Measurements from ENCODE around the gene IDH2. TPM values are rescaled to one million over a fixed set of nuclear protein-coding genes. Genes with fewer than 3 reads are reported as not detected.

IDH2 gene
- total RNA-seq, 2 experiments from 2014 or later: 332 to 349 TPM

DNA sequence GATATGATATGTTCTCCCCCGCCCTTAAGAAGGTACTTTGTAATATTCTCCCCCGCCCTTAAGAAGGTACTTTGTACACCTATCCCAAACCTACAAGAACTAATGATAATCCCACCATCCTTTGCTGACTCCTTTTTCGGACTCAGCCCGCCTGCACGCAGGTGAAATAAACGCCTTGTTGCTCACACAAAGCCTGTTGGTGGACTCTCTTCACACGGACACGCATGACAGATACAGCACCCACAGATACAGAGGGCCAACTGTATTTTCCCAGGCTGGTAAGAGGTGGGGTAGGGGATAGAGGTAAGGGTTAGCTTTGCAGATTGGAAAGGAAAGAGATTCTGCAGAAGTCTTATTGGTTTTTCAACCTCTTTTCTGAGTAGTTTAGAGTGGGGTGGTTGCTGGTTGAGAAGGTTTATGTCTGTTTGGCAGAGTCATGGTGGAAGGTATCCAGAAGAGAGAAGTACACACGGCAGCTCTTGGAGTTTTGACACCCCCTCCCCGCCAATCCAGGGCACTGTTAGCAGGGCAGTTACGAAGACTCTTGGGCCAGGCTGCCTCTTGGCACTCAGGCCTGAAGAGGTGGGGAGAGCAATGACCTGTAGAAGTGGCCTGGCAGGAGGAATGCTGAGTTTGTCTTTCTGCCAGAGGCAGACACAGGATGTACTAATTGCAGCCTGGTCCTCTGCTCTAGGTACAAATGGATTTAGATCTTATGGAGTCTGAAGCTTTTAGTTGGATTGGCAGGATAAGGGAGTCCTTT lies 36.0 kb upstream of the IDH2 start:
- Mint-ChIP-seq H3K27ac (no peak overlapping the region), H3K9me3 (peaks cover 18% of the 10 kb centered on the region), H3K4me1 (peaks cover 39% of the 10 kb centered on the region), H3K27me3 (peaks cover 12% of the 10 kb centered on the region), H3K36me3 (ENCODE audit: low read depth) (peaks cover 9% of the 10 kb centered on the region), H3K4me3 (no peak overlapping the region)
- DNase-seq: no peak
- ChIA-PET POLR2A (interaction anchor here (0.6 kb wide), 1 partner anchor 24 kb away, joined by 4 read pairs; no protein-coding TSS in a partner anchor), CTCF (interaction anchor here (1.6 kb wide), 1 partner anchor 14 kb away, joined by 4 read pairs; no protein-coding TSS in a partner anchor)

DNA sequence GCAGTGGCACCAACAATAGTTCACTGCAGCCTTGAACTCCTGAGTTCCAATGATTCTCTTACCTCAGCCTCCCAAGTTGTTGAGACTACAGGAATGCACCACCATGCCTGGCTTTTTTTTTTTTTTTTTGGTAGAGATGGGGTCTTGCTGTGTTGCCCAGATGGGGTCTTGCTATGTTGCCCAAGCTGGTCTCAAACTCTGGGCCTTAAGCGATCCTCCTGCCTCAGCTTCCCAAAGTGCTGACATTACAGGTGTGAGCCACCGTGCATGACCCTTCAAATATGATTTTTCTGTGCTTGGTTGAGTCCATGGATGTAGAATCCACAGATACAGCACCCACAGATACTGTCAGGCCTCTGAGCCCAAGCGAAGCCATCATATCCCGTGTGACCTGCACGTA lies 30.2 kb upstream of the IDH2 start:
- Mint-ChIP-seq H3K4me1 (no peaks in the 10 kb centered on the region), H3K27me3 (peaks cover 16% of the 10 kb centered on the region), H3K36me3 (ENCODE audit: low read depth) (no peaks in the 10 kb centered on the region), H3K9me3 (no peaks in the 10 kb centered on the region), H3K27ac (no peak overlapping the region), H3K4me3 (no peak overlapping the region)
- POLR2A ChIA-PET: no interaction called here
- CTCF ChIA-PET: no interaction called here
- DNase-seq: no peak

DNA sequence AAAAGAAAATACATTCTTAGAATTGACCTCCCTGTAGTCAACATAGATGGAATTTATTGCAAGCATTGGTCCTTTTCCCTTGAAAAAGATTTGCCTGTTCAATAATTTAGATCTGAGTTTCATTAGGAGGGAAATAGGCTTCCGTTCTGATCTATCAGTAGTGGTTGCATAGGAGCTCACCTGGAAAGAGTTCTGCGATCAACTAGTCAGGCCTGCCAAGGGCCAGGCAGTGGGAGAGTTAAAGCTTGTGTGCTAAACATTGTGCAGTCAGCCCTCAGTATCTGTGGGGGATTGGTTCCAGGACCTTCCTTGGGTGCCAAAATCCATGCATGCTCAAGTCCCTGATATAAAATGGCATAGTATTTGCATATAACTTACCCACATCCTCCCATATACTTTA lies 29.6 kb upstream of the IDH2 start:
- Mint-ChIP-seq H3K4me3 (no peak overlapping the region), H3K9me3 (no peaks in the 10 kb centered on the region), H3K36me3 (ENCODE audit: low read depth) (no peaks in the 10 kb centered on the region), H3K4me1 (no peaks in the 10 kb centered on the region), H3K27me3 (peaks cover 16% of the 10 kb centered on the region), H3K27ac (no peak overlapping the region)
- POLR2A ChIA-PET: no interaction called here
- DNase-seq: no peak
- CTCF ChIA-PET: no interaction called here

DNA sequence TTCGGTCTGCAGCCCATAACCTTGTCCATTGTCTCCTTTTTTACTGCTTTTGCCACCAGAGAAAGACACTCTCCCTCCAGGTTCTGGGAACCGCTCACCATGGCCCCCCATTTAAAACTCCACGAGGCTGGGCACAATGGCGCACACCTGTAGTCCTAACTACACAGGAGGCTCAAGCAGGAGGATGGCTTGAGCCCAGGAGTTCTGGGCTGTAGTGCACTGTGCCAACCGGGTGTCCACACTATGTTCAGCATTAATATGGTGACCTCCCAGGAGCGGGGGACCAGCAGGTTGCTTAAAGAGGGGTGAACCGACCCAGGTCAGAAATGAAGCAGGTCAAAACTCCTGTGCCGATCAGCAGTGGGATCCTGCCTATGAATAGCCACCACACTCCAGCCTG lies 28.0 kb upstream of the IDH2 start:
- no peak overlapping the region for H3K27ac Mint-ChIP-seq

DNA sequence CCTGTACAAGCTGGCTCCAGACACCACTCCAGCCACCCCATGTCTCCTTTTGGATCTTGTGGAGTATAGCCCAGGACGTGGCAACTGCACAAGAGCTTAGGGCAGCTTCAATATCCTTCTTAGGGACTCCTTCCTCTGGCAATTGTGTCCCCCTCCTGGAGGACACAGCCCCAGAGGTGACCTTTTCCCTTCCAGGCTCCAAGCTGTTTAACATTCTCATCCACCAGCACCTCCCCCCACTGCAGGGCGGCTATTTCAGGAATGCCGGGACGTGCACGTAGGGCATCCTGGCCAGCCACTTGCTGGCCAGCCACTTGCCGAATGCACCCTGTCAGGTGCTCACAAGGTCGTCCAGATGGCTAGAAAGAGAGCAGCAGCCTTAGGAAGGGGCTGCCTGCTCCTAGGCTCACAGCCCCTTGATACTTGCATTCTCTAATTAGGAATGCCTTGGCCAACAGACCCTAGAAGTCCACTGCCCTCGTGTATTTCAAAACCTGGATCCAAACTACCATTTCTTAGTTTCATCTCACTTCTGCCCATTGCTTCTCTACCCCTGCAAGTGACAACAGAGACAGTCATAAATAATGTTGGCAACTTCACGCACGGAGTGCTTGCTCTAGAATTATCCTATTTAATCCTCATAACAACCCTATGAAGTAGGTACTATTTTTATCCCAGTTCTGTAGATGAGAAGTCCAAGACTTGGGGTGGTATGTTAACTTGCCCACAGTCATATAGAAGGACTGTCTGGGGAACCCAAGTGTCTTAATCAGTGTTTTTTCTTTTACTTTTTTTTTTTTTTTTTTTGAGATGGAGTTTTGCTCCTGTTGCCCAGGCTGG lies 24.5 kb upstream of the IDH2 start:
- peaks cover 9% of the 10 kb centered on the region for H3K4me1 Mint-ChIP-seq
- H3K36me3 Mint-ChIP-seq (ENCODE audit: low read depth): no peaks in the 10 kb centered on the region
- no peaks in the 10 kb centered on the region for H3K9me3 Mint-ChIP-seq
- H3K27ac Mint-ChIP-seq: no peak overlapping the region
- DNase-seq: no peak
- no peak overlapping the region for H3K4me3 Mint-ChIP-seq
- ChIA-PET CTCF (interaction anchor here (0.6 to 2.0 kb wide), 4 partner anchors 53 to 600 kb away, joined by 3 to 9 read pairs (median 3); no protein-coding TSS in a partner anchor), POLR2A (no interaction called here)
- H3K27me3 Mint-ChIP-seq: peaks cover under 1% of the 10 kb centered on the region

More for the DNA sequence above, 28.0 kb upstream of the IDH2 start:
- ChIA-PET POLR2A (no interaction called here), CTCF (interaction anchor here (1.6 kb wide), 1 partner anchor 11 kb away, joined by 4 read pairs; no protein-coding TSS in a partner anchor)
- no peaks in the 10 kb centered on the region for H3K36me3 Mint-ChIP-seq (ENCODE audit: low read depth)
- H3K27me3 Mint-ChIP-seq: peaks cover 16% of the 10 kb centered on the region
- peaks cover 9% of the 10 kb centered on the region for H3K4me1 Mint-ChIP-seq
- H3K4me3 Mint-ChIP-seq: no peak overlapping the region
- no peaks in the 10 kb centered on the region for H3K9me3 Mint-ChIP-seq
- no peak for DNase-seq

DNA sequence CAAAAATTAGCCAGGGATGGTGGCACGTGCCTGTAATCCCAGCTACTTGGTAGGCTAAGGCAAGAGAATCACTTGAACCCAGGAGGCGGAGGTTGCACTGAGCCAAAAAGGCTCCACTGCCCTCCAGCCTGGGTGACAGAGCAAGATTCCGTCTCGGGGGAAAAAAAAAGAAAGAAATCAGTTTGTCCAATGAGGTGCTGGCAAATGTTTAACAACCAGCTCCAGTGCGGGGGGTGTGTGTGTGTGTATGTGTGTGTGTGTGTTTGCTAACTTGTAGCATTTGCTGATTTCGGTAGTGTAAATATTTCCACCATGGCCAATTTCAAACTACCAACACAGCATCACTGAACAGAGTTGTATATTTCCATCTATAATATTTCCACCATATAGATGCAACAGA lies 23.8 kb upstream of the IDH2 start:
- H3K27ac Mint-ChIP-seq: peak overlapping the region; percentile 68
- CTCF ChIA-PET: interaction anchor here (0.6 to 1.7 kb wide), 3 partner anchors 16 to 54 kb away, joined by 3 read pairs; partner anchors contain the start of gene IDH2
- H3K4me1 Mint-ChIP-seq: peaks cover 9% of the 10 kb centered on the region
- DNase-seq: no peak
- H3K36me3 Mint-ChIP-seq (ENCODE audit: low read depth): no peaks in the 10 kb centered on the region
- peaks cover 2% of the 10 kb centered on the region for H3K27me3 Mint-ChIP-seq
- POLR2A ChIA-PET: no interaction called here
- H3K9me3 Mint-ChIP-seq: no peaks in the 10 kb centered on the region
- no peak overlapping the region for H3K4me3 Mint-ChIP-seq

DNA sequence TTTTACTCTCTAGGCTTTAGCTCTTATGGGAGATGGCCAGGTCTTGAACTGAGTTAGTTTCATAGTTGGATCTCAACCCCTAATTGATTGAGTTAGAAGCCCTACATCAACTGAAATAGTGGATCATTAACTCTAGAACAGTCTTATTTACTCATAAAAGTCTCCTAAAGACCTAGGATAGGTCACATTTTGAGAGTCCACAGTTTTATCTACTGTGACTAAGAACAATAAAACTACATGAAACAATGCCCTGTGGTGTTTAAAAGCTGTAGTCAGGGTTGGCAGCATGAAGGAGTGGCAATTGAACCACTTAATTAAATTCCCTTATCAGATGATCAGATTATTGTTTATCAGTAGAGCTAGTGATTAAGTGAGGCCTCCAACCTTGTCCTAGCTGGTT lies 22.2 kb upstream of the IDH2 start:
- no peaks in the 10 kb centered on the region for H3K9me3 Mint-ChIP-seq
- H3K27ac Mint-ChIP-seq: no peak overlapping the region
- no peaks in the 10 kb centered on the region for H3K36me3 Mint-ChIP-seq (ENCODE audit: low read depth)
- no peak for DNase-seq
- H3K4me3 Mint-ChIP-seq: no peak overlapping the region
- CTCF ChIA-PET: interaction anchor here (0.9 to 1.7 kb wide), 2 partner anchors 13 to 22 kb away, joined by 3 read pairs; partner anchors contain the start of gene IDH2
- POLR2A ChIA-PET: no interaction called here
- peaks cover 9% of the 10 kb centered on the region for H3K4me1 Mint-ChIP-seq
- H3K27me3 Mint-ChIP-seq: peaks cover 7% of the 10 kb centered on the region

DNA sequence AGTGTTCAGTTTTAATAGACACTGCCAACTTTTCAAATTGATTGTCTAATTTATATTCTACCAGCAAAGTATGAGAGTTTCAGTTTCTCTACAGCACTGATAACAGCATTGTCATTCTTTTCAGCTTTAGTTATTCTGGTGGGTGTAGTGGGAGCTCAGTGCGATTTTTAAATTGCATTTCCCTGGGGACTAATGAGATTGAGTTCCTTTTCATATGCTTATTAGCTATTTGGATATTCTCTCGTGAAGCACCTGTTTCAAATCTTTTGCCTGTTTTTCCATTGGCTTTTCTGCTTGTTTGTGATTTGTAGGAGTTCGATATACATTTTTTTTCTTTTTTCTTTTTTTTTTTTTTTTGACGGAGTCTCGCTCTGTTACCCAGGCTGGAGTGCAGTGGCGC lies 18.8 kb upstream of the IDH2 start:
- Mint-ChIP-seq H3K27ac (no peak overlapping the region), H3K27me3 (peaks cover 10% of the 10 kb centered on the region), H3K4me1 (peaks cover 8% of the 10 kb centered on the region), H3K9me3 (peaks cover 3% of the 10 kb centered on the region), H3K4me3 (no peak overlapping the region), H3K36me3 (ENCODE audit: low read depth) (peaks cover 1% of the 10 kb centered on the region)
- DNase-seq: no peak
- CTCF ChIA-PET: interaction anchor here (1.1 to 1.8 kb wide), 2 partner anchors 21 to 245 kb away, joined by 3 to 4 read pairs; no protein-coding TSS in a partner anchor
- POLR2A ChIA-PET: no interaction called here

DNA sequence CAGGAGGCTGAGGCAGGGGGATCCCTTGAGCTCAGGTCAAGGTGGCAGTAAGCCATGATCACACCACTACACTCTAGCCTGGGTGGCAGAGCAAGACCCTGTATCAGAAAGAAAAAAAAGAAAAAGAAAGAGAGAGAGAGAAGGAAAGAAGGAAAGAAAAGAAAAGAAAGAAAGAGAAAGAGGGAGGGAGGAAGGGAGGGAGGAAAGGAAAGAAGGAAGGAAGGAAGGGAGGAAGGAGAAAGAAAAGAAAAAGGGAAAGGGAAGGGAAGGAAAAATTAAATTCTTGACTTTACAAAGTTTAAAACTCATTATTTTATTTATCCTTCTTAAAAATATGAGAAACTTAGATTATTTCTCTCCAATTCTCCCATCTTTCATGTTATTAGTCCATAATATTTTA lies 17.1 kb upstream of the IDH2 start:
- Mint-ChIP-seq H3K4me1 (no peaks in the 10 kb centered on the region), H3K9me3 (peaks cover 8% of the 10 kb centered on the region), H3K27ac (no peak overlapping the region), H3K36me3 (ENCODE audit: low read depth) (peaks cover 6% of the 10 kb centered on the region), H3K4me3 (no peak overlapping the region), H3K27me3 (peaks cover 12% of the 10 kb centered on the region)
- DNase-seq: no peak
- CTCF ChIA-PET: interaction anchor here (0.6 to 1.4 kb wide), 3 partner anchors 10 to 818 kb away, joined by 3 to 4 read pairs (median 3); no protein-coding TSS in a partner anchor
- POLR2A ChIA-PET: no interaction called here

DNA sequence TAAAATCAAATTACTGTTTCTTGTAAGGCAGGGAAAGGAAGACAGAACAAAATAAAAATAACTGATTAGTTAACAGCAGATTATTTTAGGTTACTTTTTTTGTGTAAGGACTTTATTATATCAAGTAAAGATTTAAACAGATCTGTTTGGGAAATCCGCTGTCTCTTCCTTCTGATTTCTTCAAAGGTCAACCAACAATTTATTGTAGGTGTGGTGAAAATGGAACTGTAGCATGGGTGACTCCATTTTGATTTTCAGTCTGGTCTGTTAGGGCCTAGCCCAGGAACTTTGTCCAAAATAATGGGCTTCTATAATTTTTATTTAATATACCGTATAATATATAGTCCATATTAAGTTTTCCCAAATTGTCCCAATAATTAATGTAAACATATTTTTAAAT lies 13.5 kb upstream of the IDH2 start:
- Mint-ChIP-seq H3K9me3 (peaks cover 11% of the 10 kb centered on the region), H3K4me1 (no peaks in the 10 kb centered on the region), H3K4me3 (no peak overlapping the region), H3K27ac (no peak overlapping the region), H3K27me3 (peaks cover 7% of the 10 kb centered on the region), H3K36me3 (ENCODE audit: low read depth) (peaks cover 9% of the 10 kb centered on the region)
- DNase-seq: no peak
- ChIA-PET POLR2A (no interaction called here), CTCF (interaction anchor here (2.5 kb wide), 1 partner anchor 9 kb away, joined by 6 read pairs; no protein-coding TSS in a partner anchor)

DNA sequence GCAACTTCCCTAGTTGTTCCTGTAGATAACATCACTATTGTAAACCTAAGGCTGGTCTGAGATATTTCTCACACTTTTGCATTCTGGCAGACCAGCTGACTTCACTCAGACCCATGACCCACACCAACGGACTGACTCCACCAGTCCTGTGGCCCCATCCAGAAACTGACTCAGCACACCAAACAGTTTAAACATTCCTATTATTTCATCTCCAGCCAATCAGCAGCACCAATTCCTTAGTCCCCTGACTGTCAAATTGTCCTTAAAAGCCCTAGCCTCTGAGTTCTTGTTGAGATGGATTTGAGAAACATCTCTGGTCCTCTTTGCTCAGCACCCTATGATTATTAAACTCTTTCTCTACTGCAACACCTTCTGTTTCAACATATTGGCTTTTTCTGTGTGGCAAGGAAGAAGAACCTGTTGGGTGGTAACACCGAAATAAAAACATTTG lies 12.2 kb upstream of the IDH2 start:
- Mint-ChIP-seq H3K9me3 (peaks cover 11% of the 10 kb centered on the region), H3K36me3 (ENCODE audit: low read depth) (peaks cover 9% of the 10 kb centered on the region), H3K4me1 (no peaks in the 10 kb centered on the region), H3K27me3 (peaks cover 4% of the 10 kb centered on the region), H3K4me3 (no peak overlapping the region), H3K27ac (no peak overlapping the region)
- CTCF ChIA-PET: interaction anchor here (0.9 kb wide), 1 partner anchor 331 kb away, joined by 3 read pairs; no protein-coding TSS in a partner anchor
- DNase-seq: no peak
- POLR2A ChIA-PET: interaction anchor here (0.7 kb wide), 1 partner anchor 24 kb away, joined by 4 read pairs; no protein-coding TSS in a partner anchor

DNA sequence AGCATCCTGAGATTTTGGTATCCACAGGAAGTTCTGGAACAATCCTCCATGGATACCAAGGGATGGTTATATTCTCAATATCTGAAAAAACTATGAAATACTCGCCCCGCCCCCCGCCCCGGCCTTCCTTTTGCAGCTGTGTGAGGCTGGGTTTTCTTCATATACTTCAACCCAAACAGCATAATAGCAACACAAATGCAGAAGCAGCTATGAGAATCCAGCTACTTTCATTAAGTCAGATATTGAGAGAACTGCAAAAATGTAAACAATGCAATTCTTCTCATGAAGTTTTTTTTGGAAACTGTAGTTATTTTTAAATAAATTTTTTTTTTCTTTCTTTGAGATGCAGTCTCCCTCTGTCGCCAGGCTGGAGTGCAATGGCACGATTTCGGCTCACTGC lies 10.9 kb upstream of the IDH2 start:
- Mint-ChIP-seq H3K36me3 (ENCODE audit: low read depth) (peaks cover 9% of the 10 kb centered on the region), H3K27me3 (peaks cover 1% of the 10 kb centered on the region), H3K27ac (no peak overlapping the region), H3K4me1 (no peaks in the 10 kb centered on the region), H3K9me3 (peaks cover 11% of the 10 kb centered on the region), H3K4me3 (no peak overlapping the region)
- POLR2A ChIA-PET: no interaction called here
- no peak for DNase-seq
- CTCF ChIA-PET: no interaction called here

Data from activated CD4-positive, alpha-beta T cell treated with anti-CD3 and anti-CD28 coated beads, Interleukin-2, amount 10 ng/mL, durations not matched to agents 7 days and 5 days (primary cell).